BLaER1 treated with 17β-estradiol and CSF1 and Interleukin-3, amounts not matched to agents 10 nM and 100 nM (cell line): ENCODE data around the gene ZSWIM8.

Experiments
- H3K27ac ChIP-seq, 11 experiments: shearing (Covaris generic); formaldehyde crosslinking; 2 replicates each; pipeline ENCODE4 v1.8.1; 2022
- H3K27me3 ChIP-seq, 11 experiments: shearing (Covaris generic); formaldehyde crosslinking; 2 replicates each; pipeline ENCODE4 v1.8.1; 2022
- H3K36me3 ChIP-seq, 11 experiments: shearing (Covaris generic); formaldehyde crosslinking; 2 replicates each; pipeline ENCODE4 v1.8.1; 2022
- H3K4me1 ChIP-seq, 10 experiments: shearing (Covaris generic); formaldehyde crosslinking; 2 replicates each; pipeline ENCODE4 v1.8.1; 2022
- H3K4me2 ChIP-seq, 11 experiments: shearing (Covaris generic); formaldehyde crosslinking; 2 replicates each; pipeline ENCODE4 v1.8.1; 2022
- H3K4me3 ChIP-seq, 10 experiments: shearing (Covaris generic); formaldehyde crosslinking; 2 replicates each; pipeline ENCODE4 v1.8.1; 2022
- H3K9ac ChIP-seq, 11 experiments: shearing (Covaris generic); formaldehyde crosslinking; 2 replicates each; pipeline ENCODE4 v1.8.1; 2022
- H3K9me3 ChIP-seq, 11 experiments: shearing (Covaris generic); formaldehyde crosslinking; replicated peaks in 1 of 11; 2 replicates each; pipeline ENCODE4 v1.8.1; 2022
- H4K20me1 ChIP-seq, 11 experiments: shearing (Covaris generic); formaldehyde crosslinking; 2 replicates each; pipeline ENCODE4 v1.8.1; 2022
- Cebpa-rat ChIP-seq, 11 experiments: shearing (Covaris generic); IDR thresholded peaks; 2 replicates each; pipeline ENCODE4 v1.8.1; 2022

Gene ZSWIM8

GRCh38 chr10:73837072-73837471 is 51.7 kb downstream of the ZSWIM8 start:
- Histone ChIP-seq H3K9me3 (no peaks in the 10 kb centered on the region), H3K4me3 (no peak overlapping the region), H3K4me1 (peaks cover 0 to 7% (median 0%) of the 10 kb centered on the region in 10 experiments; a peak in 6 of 20 replicates), H4K20me1 (peaks cover 0 to 15% (median 0%) of the 10 kb centered on the region in 11 experiments; a peak in 4 of 22 replicates), H3K9ac (no peak overlapping the region), H3K4me2 (no peak overlapping the region), H3K27ac (no peak overlapping the region), H3K36me3 (peaks cover 21 to 80% (median 60%) of the 10 kb centered on the region in 11 experiments), H3K27me3 (no peaks in the 10 kb centered on the region)
- no peak for TF ChIP-seq Cebpa-rat (IDR thresholded peaks at IDR 0.05)

- H3K27me3 ChIP-seq: no peaks in the 10 kb centered on the region
- H3K27ac ChIP-seq: no peak overlapping the region
- H3K4me2 ChIP-seq: no peak overlapping the region
- TF ChIP-seq Cebpa-rat (IDR thresholded peaks at IDR 0.05): no peak
- H3K36me3 ChIP-seq: peaks cover 31 to 86% (median 68%) of the 10 kb centered on the region in 11 experiments
- peaks cover 0 to 9% (median 3%) of the 10 kb centered on the region in 10 experiments; a peak in 13 of 20 replicates for H3K4me1 ChIP-seq
- H3K9me3 ChIP-seq: no peaks in the 10 kb centered on the region
- H3K4me3 ChIP-seq: no peak overlapping the region
- H4K20me1 ChIP-seq: peaks cover 0 to 15% (median 0%) of the 10 kb centered on the region in 11 experiments; a peak in 4 of 22 replicates
- 0 out of 22 replicates have a peak overlapping the region, but pooled peaks of 1 of the 11 experiments have one; percentile 19 for H3K9ac ChIP-seq
Measured at GRCh38 chr10:73838008-73838567, 52.7 kb downstream of the ZSWIM8 start.

- H3K4me2 ChIP-seq: no peak overlapping the region
- no peak overlapping the region for H3K27ac ChIP-seq
- no peak overlapping the region for H3K9ac ChIP-seq
- H3K36me3 ChIP-seq: peaks cover 36 to 92% (median 73%) of the 10 kb centered on the region in 11 experiments
- no peaks in the 10 kb centered on the region for H3K9me3 ChIP-seq
- H3K27me3 ChIP-seq: no peaks in the 10 kb centered on the region
- H4K20me1 ChIP-seq: peaks cover 0 to 20% (median 0%) of the 10 kb centered on the region in 11 experiments; a peak in 5 of 22 replicates
- no peak overlapping the region for H3K4me3 ChIP-seq
- TF ChIP-seq Cebpa-rat (IDR thresholded peaks at IDR 0.05): no peak
- peaks cover 0 to 16% (median 9%) of the 10 kb centered on the region in 10 experiments; a peak in 13 of 20 replicates for H3K4me1 ChIP-seq
Measured at GRCh38 chr10:73838827-73839226, 53.4 kb downstream of the ZSWIM8 start.

GRCh38 chr10:73839276-73839966 is 54.0 kb downstream of the ZSWIM8 start:
- no peak for TF ChIP-seq Cebpa-rat (IDR thresholded peaks at IDR 0.05)
- peaks cover 0 to 16% (median 9%) of the 10 kb centered on the region in 10 experiments; a peak in 13 of 20 replicates for H3K4me1 ChIP-seq
- H3K4me2 ChIP-seq: no peak overlapping the region
- no peak overlapping the region for H3K9ac ChIP-seq
- H3K4me3 ChIP-seq: no peak overlapping the region
- H3K9me3 ChIP-seq: no peaks in the 10 kb centered on the region
- peaks cover 36 to 95% (median 78%) of the 10 kb centered on the region in 11 experiments for H3K36me3 ChIP-seq
- H3K27ac ChIP-seq: no peak overlapping the region
- no peaks in the 10 kb centered on the region for H3K27me3 ChIP-seq
- H4K20me1 ChIP-seq: peaks cover 0 to 20% (median 0%) of the 10 kb centered on the region in 11 experiments; a peak in 5 of 22 replicates

GRCh38 chr10:73840056-73840402 is 54.6 kb downstream of the ZSWIM8 start:
- Histone ChIP-seq H3K27me3 (no peaks in the 10 kb centered on the region), H3K4me1 (peaks cover 0 to 16% (median 9%) of the 10 kb centered on the region in 10 experiments; a peak in 13 of 20 replicates), H3K27ac (no peak overlapping the region), H3K4me3 (no peak overlapping the region), H3K9me3 (no peaks in the 10 kb centered on the region), H4K20me1 (peaks cover 0 to 20% (median 0%) of the 10 kb centered on the region in 11 experiments; a peak in 5 of 22 replicates), H3K4me2 (no peak overlapping the region), H3K36me3 (peaks cover 36 to 95% (median 84%) of the 10 kb centered on the region in 11 experiments), H3K9ac (no peak overlapping the region)
- no peak for TF ChIP-seq Cebpa-rat (IDR thresholded peaks at IDR 0.05)

GRCh38 chr10:73840403-73841060 is 55.1 kb downstream of the ZSWIM8 start:
- Histone ChIP-seq H4K20me1 (peaks cover 0 to 20% (median 0%) of the 10 kb centered on the region in 11 experiments; a peak in 5 of 22 replicates), H3K4me1 (peaks cover 0 to 16% (median 9%) of the 10 kb centered on the region in 10 experiments; a peak in 13 of 20 replicates), H3K9me3 (no peaks in the 10 kb centered on the region), H3K36me3 (peaks cover 37 to 96% (median 84%) of the 10 kb centered on the region in 11 experiments), H3K4me2 (peak overlapping the region in 1 of 11 experiments; percentile 16; a peak in 2 of 22 replicates), H3K4me3 (no peak overlapping the region), H3K27ac (no peak overlapping the region), H3K27me3 (no peaks in the 10 kb centered on the region), H3K9ac (no peak overlapping the region; a peak in 1 of 22 replicates)
- TF ChIP-seq Cebpa-rat (IDR thresholded peaks at IDR 0.05): no peak

- no peaks in the 10 kb centered on the region for H3K9me3 ChIP-seq
- H3K4me1 ChIP-seq: peaks cover 0 to 16% (median 9%) of the 10 kb centered on the region in 10 experiments; a peak in 13 of 20 replicates
- H3K9ac ChIP-seq: no peak overlapping the region; a peak in 1 of 22 replicates
- no peak overlapping the region for H3K27ac ChIP-seq
- H3K27me3 ChIP-seq: no peaks in the 10 kb centered on the region
- H3K4me2 ChIP-seq: peak overlapping the region in 1 of 11 experiments; percentile 16; a peak in 2 of 22 replicates
- peaks cover 42 to 96% (median 89%) of the 10 kb centered on the region in 11 experiments for H3K36me3 ChIP-seq
- no peak for TF ChIP-seq Cebpa-rat (IDR thresholded peaks at IDR 0.05)
- peaks cover 0 to 20% (median 0%) of the 10 kb centered on the region in 11 experiments; a peak in 5 of 22 replicates for H4K20me1 ChIP-seq
- no peak overlapping the region for H3K4me3 ChIP-seq
Measured at GRCh38 chr10:73841061-73841421, 55.6 kb downstream of the ZSWIM8 start.

GRCh38 chr10:73841526-73842285 is 56.3 kb downstream of the ZSWIM8 start:
- TF ChIP-seq Cebpa-rat (IDR thresholded peaks at IDR 0.05): no peak
- H3K27me3 ChIP-seq: no peaks in the 10 kb centered on the region
- no peaks in the 10 kb centered on the region for H3K9me3 ChIP-seq
- H3K36me3 ChIP-seq: peaks cover 49 to 96% (median 91%) of the 10 kb centered on the region in 11 experiments
- H3K9ac ChIP-seq: no peak overlapping the region
- no peak overlapping the region; a peak in 1 of 22 replicates for H3K27ac ChIP-seq
- peaks cover 0 to 16% (median 9%) of the 10 kb centered on the region in 10 experiments; a peak in 13 of 20 replicates for H3K4me1 ChIP-seq
- peaks cover 0 to 20% (median 0%) of the 10 kb centered on the region in 11 experiments; a peak in 5 of 22 replicates for H4K20me1 ChIP-seq
- no peak overlapping the region for H3K4me2 ChIP-seq
- H3K4me3 ChIP-seq: no peak overlapping the region
